HEK293 (cell line): ENCODE results near the gene SNN.

ENCODE experiments used
- CTCF ChIA-PET: fragments of 350-600 bp; formaldehyde crosslinking; extraction: SDS; loops from one replicate; lab custom pipeline; 2021; ENCODE audit warnings: antibody characterized with exemption; lab: Yijun Ruan, JAX
- POLR2A ChIA-PET: fragments of 300-600 bp; formaldehyde crosslinking; extraction: SDS; loops from one replicate; lab custom pipeline; 2020; ENCODE audit warnings: antibody characterized with exemption, inconsistent platforms; lab: Yijun Ruan, JAX
- H3K27ac ChIP-seq: fragments of 200-500 bp; sonication (Bioruptor generic); 2 replicates; pipeline ENCODE4 v1.5.1; 2014; ENCODE audit warnings: low read depth, low read length, control low read depth, inconsistent platforms; ENCODE audit errors: extremely low read depth
- H3K36me3 ChIP-seq, 2 experiments: fragments of 200-500 bp in 1 of 2; sonication (Bioruptor generic) in 1 of 2; 1 replicate in 1 of 2; 2 replicates in 1 of 2; pipeline ENCODE4 v1.5.1; 2014 to 2017; ENCODE audit warnings: inconsistent platforms in 2 of 2, low read length in 2 of 2; ENCODE audit not compliant: control insufficient read depth in 2 of 2, insufficient read depth in 1 of 2
- H3K4me1 ChIP-seq: fragments of 200-500 bp; sonication (Bioruptor generic); 2 replicates; pipeline ENCODE4 v1.5.1; 2014; ENCODE audit warnings: mild to moderate bottlenecking, low read length, inconsistent platforms; ENCODE audit not compliant: control insufficient read depth, insufficient read depth
- H3K4me3 ChIP-seq: 2 replicates; pipeline ENCODE4 v1.5.1; 2011; ENCODE audit warnings: low read depth, mild to moderate bottlenecking, control low read depth, low read length, moderate library complexity
- H3K9me3 ChIP-seq: fragments of 200-500 bp; sonication (Bioruptor generic); 2 replicates; pipeline ENCODE4 v1.5.1; 2014; ENCODE audit warnings: low read depth, low read length, inconsistent platforms; ENCODE audit not compliant: control insufficient read depth, insufficient read depth
- FEZF1 ChIP-seq: fragments of 450-650 bp; formaldehyde crosslinking; IDR thresholded peaks from 2 replicates; pipeline ENCODE4 v1.5.1; 2016; ENCODE audit warnings: missing biosample characterization, missing genetic modification characterization
- PRDM1 ChIP-seq: fragments of 450-650 bp; formaldehyde crosslinking; IDR thresholded peaks from 2 replicates; pipeline ENCODE4; 2016; ENCODE audit warnings: missing biosample characterization, missing genetic modification characterization
- ZBTB17 ChIP-seq: fragments of 450-650 bp; formaldehyde crosslinking; IDR thresholded peaks from 2 replicates; pipeline ENCODE4 v1.5.1; 2016; ENCODE audit warnings: missing biosample characterization, missing genetic modification characterization
- ZEB2 ChIP-seq: fragments of 450-650 bp; formaldehyde crosslinking; IDR thresholded peaks from 2 replicates; pipeline ENCODE4 v1.5.1; 2016; ENCODE audit warnings: missing biosample characterization, missing genetic modification characterization
- ZNF114 ChIP-seq: fragments of 450-650 bp; formaldehyde crosslinking; IDR thresholded peaks from 2 replicates; pipeline ENCODE4 v1.5.0; 2017; ENCODE audit warnings: missing biosample characterization, missing genetic modification characterization
- ZNF174 ChIP-seq: fragments of 450-650 bp; formaldehyde crosslinking; IDR thresholded peaks from 2 replicates; pipeline ENCODE4 v1.5.0; 2017; ENCODE audit warnings: missing biosample characterization, mild to moderate bottlenecking, missing genetic modification characterization
- ZNF211 ChIP-seq: fragments of 450-650 bp; formaldehyde crosslinking; IDR thresholded peaks from 2 replicates; pipeline ENCODE4 v1.5.1; 2016; ENCODE audit warnings: low read depth, missing biosample characterization, missing genetic modification characterization
- ZNF354C ChIP-seq: fragments of 450-650 bp; formaldehyde crosslinking; IDR thresholded peaks from 2 replicates; pipeline ENCODE4 v1.5.1; 2016; ENCODE audit warnings: missing biosample characterization, missing genetic modification characterization, low read depth, borderline replicate concordance
- ZNF48 ChIP-seq: fragments of 450-650 bp; formaldehyde crosslinking; IDR thresholded peaks from 2 replicates; pipeline ENCODE4 v1.5.1; 2016; ENCODE audit warnings: missing biosample characterization, missing genetic modification characterization
- ZNF571 ChIP-seq: fragments of 450-650 bp; formaldehyde crosslinking; IDR thresholded peaks from 2 replicates; pipeline ENCODE4 v1.5.0; 2017; ENCODE audit warnings: missing biosample characterization, missing genetic modification characterization
- ZNF624 ChIP-seq: fragments of 450-650 bp; formaldehyde crosslinking; IDR thresholded peaks from 2 replicates; pipeline ENCODE4 v1.5.1; 2017; ENCODE audit warnings: missing biosample characterization, missing genetic modification characterization
- ZNF626 ChIP-seq: fragments of 450-650 bp; sonication (Bioruptor Pico); formaldehyde crosslinking; IDR thresholded peaks from 2 replicates; pipeline ENCODE4 v1.5.1; 2018; ENCODE audit warnings: missing biosample characterization, missing genetic modification characterization, inconsistent platforms
- ZNF701 ChIP-seq: fragments of 450-650 bp; formaldehyde crosslinking; IDR thresholded peaks from 2 replicates; pipeline ENCODE4 v1.5.1; 2016; ENCODE audit warnings: missing biosample characterization, missing genetic modification characterization
- ZNF707 ChIP-seq: fragments of 450-650 bp; formaldehyde crosslinking; IDR thresholded peaks from 2 replicates; pipeline ENCODE4 v1.5.1; 2016; ENCODE audit warnings: missing biosample characterization, missing genetic modification characterization
- ZSCAN16 ChIP-seq: fragments of 450-650 bp; formaldehyde crosslinking; IDR thresholded peaks from 2 replicates; pipeline ENCODE4 v1.5.1; 2016; ENCODE audit warnings: missing biosample characterization, missing genetic modification characterization
- TF ChIP-seq, protein P1 (sequence below): fragments of 450-650 bp; formaldehyde crosslinking; IDR thresholded peaks from 2 replicates; pipeline ENCODE4 v1.5.1; 2016; ENCODE audit warnings: missing biosample characterization, missing genetic modification characterization
- TF ChIP-seq, protein P2 (sequence below): fragments of 450-650 bp; formaldehyde crosslinking; IDR thresholded peaks from 2 replicates; pipeline ENCODE4; 2016; ENCODE audit warnings: missing biosample characterization, missing genetic modification characterization
- TF ChIP-seq, protein P3 (sequence below): fragments of 450-650 bp; formaldehyde crosslinking; conservative IDR thresholded peaks from 2 replicates; pipeline ENCODE4 v1.5.1; 2016; ENCODE audit warnings: low read depth, missing biosample characterization, missing genetic modification characterization
- TF ChIP-seq, protein P4 (sequence below): fragments of 450-650 bp; formaldehyde crosslinking; IDR thresholded peaks from 2 replicates; pipeline ENCODE4 v1.5.1; 2016; ENCODE audit warnings: missing biosample characterization, missing genetic modification characterization

Gene SNN

DNA sequence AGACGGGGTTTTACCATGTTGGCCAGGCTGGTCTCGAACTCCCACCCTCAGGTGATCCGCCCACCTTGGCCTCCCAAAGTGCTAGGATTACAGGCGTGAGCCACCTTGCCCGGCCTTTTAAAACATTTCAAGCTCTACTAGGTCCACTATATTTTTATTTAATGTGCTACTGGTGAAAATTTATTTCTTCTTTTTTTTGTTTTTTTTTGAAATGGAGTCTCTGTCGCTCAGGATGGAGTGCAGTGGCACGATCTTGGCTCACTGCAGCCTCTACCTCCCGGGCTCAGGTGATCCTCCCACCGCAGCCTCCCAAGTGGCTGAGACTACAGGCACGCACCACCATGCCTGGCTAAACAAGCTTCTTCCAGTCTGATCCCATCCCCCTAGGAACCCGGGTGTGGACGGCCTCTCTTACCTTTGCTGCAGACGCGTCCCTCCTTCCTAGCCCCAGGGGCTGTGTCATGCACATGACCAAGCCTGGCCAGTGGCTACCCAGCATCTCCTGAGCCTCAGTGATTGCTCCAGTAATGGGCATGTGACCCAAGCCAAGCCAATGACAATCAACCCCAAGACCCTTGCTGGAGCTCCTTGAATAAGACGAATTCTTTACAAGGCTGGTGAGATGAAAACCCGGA lies 41.5 kb upstream of the SNN start (continued):
- TF ChIP-seq ZNF624 (tag by site-specific recombination) (no peak), ZNF626 (tag by site-specific recombination) (no peak), ZNF707 (no peak), ZNF211 (tag by site-specific recombination) (no peak)

DNA sequence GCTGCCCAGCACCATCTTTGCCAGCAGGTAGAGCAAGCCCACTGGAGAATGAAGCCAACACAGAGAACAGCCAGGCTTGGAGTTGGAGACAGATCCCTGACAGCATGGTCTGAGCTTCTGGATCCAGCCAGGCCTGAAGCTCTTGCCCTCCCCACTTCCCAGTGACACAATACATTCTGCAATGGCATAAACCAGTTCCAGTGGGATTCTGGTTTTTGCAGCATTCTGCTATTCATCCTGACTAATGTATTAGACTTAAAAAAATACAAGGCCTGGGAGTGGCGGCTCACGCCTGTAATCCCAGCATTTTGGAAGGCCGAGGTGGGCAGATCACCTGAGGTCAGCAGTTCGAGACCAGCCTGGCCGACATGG lies 41.0 kb upstream of the SNN start:
- Histone ChIP-seq H3K36me3 (no peaks in the 10 kb centered on the region), H3K9me3 (no peaks in the 10 kb centered on the region), H3K4me1 (no peaks in the 10 kb centered on the region), H3K4me3 (no peak overlapping the region), H3K27ac (no peak overlapping the region)
- ChIA-PET POLR2A (no interaction called here), CTCF (interaction anchor here (1.2 kb wide), 1 partner anchor 95 kb away, joined by 4 read pairs; no protein-coding TSS in a partner anchor)
- TF ChIP-seq ZNF701 (tag by site-specific recombination), result no peak
- TF ChIP-seq FEZF1, result no peak
- TF ChIP-seq, protein P1, sequence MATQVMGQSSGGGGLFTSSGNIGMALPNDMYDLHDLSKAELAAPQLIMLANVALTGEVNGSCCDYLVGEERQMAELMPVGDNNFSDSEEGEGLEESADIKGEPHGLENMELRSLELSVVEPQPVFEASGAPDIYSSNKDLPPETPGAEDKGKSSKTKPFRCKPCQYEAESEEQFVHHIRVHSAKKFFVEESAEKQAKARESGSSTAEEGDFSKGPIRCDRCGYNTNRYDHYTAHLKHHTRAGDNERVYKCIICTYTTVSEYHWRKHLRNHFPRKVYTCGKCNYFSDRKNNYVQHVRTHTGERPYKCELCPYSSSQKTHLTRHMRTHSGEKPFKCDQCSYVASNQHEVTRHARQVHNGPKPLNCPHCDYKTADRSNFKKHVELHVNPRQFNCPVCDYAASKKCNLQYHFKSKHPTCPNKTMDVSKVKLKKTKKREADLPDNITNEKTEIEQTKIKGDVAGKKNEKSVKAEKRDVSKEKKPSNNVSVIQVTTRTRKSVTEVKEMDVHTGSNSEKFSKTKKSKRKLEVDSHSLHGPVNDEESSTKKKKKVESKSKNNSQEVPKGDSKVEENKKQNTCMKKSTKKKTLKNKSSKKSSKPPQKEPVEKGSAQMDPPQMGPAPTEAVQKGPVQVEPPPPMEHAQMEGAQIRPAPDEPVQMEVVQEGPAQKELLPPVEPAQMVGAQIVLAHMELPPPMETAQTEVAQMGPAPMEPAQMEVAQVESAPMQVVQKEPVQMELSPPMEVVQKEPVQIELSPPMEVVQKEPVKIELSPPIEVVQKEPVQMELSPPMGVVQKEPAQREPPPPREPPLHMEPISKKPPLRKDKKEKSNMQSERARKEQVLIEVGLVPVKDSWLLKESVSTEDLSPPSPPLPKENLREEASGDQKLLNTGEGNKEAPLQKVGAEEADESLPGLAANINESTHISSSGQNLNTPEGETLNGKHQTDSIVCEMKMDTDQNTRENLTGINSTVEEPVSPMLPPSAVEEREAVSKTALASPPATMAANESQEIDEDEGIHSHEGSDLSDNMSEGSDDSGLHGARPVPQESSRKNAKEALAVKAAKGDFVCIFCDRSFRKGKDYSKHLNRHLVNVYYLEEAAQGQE, result no peak
- no peak for TF ChIP-seq ZNF174 (tag by site-specific recombination)
- TF ChIP-seq, protein P2, sequence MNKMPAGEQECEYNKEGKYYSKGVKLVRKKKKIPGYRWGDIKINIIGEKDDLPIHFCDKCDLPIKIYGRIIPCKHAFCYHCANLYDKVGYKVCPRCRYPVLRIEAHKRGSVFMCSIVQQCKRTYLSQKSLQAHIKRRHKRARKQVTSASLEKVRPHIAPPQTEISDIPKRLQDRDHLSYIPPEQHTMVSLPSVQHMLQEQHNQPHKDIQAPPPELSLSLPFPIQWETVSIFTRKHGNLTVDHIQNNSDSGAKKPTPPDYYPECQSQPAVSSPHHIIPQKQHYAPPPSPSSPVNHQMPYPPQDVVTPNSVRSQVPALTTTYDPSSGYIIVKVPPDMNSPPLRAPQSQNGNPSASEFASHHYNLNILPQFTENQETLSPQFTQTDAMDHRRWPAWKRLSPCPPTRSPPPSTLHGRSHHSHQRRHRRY (tag by site-specific recombination), result no peak
- no peak for TF ChIP-seq ZNF114 (tag by site-specific recombination)
- no peak for TF ChIP-seq ZNF48 (tag by site-specific recombination)
- TF ChIP-seq, protein P3, sequence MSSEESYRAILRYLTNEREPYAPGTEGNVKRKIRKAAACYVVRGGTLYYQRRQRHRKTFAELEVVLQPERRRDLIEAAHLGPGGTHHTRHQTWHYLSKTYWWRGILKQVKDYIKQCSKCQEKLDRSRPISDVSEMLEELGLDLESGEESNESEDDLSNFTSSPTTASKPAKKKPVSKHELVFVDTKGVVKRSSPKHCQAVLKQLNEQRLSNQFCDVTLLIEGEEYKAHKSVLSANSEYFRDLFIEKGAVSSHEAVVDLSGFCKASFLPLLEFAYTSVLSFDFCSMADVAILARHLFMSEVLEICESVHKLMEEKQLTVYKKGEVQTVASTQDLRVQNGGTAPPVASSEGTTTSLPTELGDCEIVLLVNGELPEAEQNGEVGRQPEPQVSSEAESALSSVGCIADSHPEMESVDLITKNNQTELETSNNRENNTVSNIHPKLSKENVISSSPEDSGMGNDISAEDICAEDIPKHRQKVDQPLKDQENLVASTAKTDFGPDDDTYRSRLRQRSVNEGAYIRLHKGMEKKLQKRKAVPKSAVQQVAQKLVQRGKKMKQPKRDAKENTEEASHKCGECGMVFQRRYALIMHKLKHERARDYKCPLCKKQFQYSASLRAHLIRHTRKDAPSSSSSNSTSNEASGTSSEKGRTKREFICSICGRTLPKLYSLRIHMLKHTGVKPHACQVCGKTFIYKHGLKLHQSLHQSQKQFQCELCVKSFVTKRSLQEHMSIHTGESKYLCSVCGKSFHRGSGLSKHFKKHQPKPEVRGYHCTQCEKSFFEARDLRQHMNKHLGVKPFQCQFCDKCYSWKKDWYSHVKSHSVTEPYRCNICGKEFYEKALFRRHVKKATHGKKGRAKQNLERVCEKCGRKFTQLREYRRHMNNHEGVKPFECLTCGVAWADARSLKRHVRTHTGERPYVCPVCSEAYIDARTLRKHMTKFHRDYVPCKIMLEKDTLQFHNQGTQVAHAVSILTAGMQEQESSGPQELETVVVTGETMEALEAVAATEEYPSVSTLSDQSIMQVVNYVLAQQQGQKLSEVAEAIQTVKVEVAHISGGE (tag by site-specific recombination), result no peak
- TF ChIP-seq ZSCAN16 (tag by site-specific recombination), result no peak
- TF ChIP-seq ZNF354C, result no peak

DNA sequence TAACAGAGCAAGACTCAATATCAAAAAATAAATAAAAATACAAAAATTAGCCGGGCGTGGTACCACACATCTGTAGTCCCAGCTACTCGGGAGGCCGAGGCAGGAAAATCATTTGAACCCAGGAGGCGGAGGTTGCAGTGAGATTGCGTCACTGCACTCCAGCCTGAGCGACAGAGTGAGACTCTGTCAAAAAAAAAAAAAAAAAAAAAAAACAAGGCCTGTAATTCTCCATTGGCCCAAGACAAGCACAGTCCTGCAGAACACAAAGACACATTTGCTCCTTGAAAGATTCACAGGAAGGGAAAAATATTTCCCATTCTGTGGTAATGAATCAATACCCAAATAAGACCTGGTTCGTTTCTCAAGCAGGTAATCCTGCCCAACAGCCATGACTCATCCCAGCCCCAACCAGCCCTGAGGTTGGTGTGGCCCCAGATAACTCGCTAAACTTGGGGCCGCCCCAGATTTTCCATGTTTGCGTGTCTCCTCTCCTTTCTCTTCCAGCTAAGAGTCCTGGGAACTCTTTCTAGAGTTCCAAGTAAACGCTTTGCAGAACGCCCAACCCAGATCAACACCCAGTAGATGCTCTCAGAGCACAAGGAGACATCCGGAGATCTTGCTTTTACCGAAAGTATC lies 40.3 kb upstream of the SNN start:
- ChIA-PET CTCF (interaction anchor here (0.5 to 1.2 kb wide), 4 partner anchors 9 to 662 kb away, joined by 3 to 4 read pairs (median 4); no protein-coding TSS in a partner anchor), POLR2A (no interaction called here)
- no peaks in the 10 kb centered on the region for H3K9me3 ChIP-seq
- H3K4me1 ChIP-seq, result no peaks in the 10 kb centered on the region
- H3K36me3 ChIP-seq, result no peaks in the 10 kb centered on the region
- no peak overlapping the region for H3K27ac ChIP-seq
- H3K4me3 ChIP-seq, result no peak overlapping the region
- TF ChIP-seq, protein P4, sequence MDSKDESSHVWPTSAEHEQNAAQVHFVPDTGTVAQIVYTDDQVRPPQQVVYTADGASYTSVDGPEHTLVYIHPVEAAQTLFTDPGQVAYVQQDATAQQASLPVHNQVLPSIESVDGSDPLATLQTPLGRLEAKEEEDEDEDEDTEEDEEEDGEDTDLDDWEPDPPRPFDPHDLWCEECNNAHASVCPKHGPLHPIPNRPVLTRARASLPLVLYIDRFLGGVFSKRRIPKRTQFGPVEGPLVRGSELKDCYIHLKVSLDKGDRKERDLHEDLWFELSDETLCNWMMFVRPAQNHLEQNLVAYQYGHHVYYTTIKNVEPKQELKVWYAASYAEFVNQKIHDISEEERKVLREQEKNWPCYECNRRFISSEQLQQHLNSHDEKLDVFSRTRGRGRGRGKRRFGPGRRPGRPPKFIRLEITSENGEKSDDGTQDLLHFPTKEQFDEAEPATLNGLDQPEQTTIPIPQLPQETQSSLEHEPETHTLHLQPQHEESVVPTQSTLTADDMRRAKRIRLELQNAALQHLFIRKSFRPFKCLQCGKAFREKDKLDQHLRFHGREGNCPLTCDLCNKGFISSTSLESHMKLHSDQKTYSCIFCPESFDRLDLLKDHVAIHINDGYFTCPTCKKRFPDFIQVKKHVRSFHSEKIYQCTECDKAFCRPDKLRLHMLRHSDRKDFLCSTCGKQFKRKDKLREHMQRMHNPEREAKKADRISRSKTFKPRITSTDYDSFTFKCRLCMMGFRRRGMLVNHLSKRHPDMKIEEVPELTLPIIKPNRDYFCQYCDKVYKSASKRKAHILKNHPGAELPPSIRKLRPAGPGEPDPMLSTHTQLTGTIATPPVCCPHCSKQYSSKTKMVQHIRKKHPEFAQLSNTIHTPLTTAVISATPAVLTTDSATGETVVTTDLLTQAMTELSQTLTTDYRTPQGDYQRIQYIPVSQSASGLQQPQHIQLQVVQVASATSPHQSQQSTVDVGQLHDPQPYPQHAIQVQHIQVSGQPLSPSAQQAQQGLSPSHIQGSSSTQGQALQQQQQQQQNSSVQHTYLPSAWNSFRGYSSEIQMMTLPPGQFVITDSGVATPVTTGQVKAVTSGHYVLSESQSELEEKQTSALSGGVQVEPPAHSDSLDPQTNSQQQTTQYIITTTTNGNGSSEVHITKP (tag by site-specific recombination), result peak; percentile 25; the same call in 1 of the 2 replicates
- TF ChIP-seq ZEB2 (tag by site-specific recombination) (peak; percentile 49; the same call in 1 of the 2 replicates), ZNF624 (tag by site-specific recombination) (no peak), ZBTB17 (tag by site-specific recombination) (0 out of 2 replicates have a peak, but pooled peaks have one; percentile 16), ZNF571 (tag by site-specific recombination) (no peak), PRDM1 (peak; percentile 47; the same call in 1 of the 2 replicates)
